ENCODE data around the gene PTOV1.

Gene PTOV1

DNA sequence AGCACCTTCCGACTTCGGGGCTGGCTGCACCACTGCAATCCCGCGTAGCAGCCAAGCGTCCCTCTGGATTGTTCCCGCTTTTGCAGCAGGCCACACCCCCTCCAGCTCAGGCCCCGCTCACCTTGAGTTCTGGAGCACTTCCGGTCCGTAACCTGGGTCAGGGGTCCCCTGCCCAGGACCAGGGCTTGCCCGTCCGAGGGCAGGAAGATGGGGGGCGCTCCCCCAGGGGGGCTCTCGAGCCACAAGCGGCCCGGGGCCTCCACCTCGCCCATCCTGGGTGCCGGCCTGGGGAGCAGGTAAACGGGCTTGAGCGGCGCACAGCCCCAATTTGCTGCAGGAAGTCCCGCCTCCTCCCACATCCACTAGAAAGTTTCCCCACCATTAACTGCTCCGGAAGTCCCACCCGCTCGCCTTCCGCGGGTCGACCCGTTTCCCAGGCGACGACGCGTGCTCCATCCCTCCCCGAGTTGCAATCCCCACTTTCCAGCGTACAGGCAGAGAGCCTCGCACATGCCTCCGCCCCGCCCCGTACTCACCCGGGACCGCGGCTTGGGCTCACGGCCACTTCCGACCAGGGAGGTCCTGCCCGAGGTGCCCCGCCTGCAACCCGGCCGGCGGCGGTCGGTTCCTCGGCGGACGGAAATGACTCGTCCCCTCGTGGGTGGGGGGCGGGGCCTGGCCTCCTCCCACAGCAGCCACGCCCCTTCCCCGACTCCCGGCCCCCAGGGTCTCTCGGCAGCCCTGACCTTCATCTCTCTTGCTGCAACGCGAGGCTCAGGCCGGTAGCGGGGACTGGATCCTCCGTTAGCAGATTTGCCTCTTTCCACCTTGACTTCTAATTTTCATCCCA lies 16.2 kb downstream of the PTOV1 start, which contains the start of gene PNKP (continued):
- TF ChIP-seq, protein P1, sequence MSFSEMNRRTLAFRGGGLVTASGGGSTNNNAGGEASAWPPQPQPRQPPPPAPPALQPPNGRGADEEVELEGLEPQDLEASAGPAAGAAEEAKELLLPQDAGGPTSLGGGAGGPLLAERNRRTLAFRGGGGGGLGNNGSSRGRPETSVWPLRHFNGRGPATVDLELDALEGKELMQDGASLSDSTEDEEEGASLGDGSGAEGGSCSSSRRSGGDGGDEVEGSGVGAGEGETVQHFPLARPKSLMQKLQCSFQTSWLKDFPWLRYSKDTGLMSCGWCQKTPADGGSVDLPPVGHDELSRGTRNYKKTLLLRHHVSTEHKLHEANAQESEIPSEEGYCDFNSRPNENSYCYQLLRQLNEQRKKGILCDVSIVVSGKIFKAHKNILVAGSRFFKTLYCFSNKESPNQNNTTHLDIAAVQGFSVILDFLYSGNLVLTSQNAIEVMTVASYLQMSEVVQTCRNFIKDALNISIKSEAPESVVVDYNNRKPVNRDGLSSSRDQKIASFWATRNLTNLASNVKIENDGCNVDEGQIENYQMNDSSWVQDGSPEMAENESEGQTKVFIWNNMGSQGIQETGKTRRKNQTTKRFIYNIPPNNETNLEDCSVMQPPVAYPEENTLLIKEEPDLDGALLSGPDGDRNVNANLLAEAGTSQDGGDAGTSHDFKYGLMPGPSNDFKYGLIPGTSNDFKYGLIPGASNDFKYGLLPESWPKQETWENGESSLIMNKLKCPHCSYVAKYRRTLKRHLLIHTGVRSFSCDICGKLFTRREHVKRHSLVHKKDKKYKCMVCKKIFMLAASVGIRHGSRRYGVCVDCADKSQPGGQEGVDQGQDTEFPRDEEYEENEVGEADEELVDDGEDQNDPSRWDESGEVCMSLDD (tag by site-specific recombination; IDR thresholded peaks at IDR 0.05), result peak; percentile 17; the same call in 1 of the 2 replicates
- TF ChIP-seq, protein P2, sequence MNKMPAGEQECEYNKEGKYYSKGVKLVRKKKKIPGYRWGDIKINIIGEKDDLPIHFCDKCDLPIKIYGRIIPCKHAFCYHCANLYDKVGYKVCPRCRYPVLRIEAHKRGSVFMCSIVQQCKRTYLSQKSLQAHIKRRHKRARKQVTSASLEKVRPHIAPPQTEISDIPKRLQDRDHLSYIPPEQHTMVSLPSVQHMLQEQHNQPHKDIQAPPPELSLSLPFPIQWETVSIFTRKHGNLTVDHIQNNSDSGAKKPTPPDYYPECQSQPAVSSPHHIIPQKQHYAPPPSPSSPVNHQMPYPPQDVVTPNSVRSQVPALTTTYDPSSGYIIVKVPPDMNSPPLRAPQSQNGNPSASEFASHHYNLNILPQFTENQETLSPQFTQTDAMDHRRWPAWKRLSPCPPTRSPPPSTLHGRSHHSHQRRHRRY (tag by site-specific recombination; IDR thresholded peaks at IDR 0.05), result no peak
- no peak for TF ChIP-seq HOXC10 (CRISPR knock-in tag; IDR thresholded peaks at IDR 0.05)
- no peak for TF ChIP-seq OVOL3 (tag by site-specific recombination; IDR thresholded peaks at IDR 0.05)
- no peak for TF ChIP-seq ZBTB1 (tag by site-specific recombination; IDR thresholded peaks at IDR 0.05)
- TF ChIP-seq KLF7 (tag by site-specific recombination; IDR thresholded peaks at IDR 0.05; ENCODE audit: borderline replicate concordance), result peak; percentile 63; the same call in 1 of the 2 replicates
- peak; percentile 78; the same call in 1 of the 2 replicates for TF ChIP-seq ZNF501 (tag by site-specific recombination; IDR thresholded peaks at IDR 0.05)
- TF ChIP-seq, protein P3, sequence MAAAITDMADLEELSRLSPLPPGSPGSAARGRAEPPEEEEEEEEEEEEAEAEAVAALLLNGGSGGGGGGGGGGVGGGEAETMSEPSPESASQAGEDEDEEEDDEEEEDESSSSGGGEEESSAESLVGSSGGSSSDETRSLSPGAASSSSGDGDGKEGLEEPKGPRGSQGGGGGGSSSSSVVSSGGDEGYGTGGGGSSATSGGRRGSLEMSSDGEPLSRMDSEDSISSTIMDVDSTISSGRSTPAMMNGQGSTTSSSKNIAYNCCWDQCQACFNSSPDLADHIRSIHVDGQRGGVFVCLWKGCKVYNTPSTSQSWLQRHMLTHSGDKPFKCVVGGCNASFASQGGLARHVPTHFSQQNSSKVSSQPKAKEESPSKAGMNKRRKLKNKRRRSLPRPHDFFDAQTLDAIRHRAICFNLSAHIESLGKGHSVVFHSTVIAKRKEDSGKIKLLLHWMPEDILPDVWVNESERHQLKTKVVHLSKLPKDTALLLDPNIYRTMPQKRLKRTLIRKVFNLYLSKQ (tag by site-specific recombination; IDR thresholded peaks at IDR 0.05; ENCODE audit: borderline replicate concordance), result no peak
- no peak for TF ChIP-seq GLI4 (tag by site-specific recombination; IDR thresholded peaks at IDR 0.05)
- TF ChIP-seq, protein P4, sequence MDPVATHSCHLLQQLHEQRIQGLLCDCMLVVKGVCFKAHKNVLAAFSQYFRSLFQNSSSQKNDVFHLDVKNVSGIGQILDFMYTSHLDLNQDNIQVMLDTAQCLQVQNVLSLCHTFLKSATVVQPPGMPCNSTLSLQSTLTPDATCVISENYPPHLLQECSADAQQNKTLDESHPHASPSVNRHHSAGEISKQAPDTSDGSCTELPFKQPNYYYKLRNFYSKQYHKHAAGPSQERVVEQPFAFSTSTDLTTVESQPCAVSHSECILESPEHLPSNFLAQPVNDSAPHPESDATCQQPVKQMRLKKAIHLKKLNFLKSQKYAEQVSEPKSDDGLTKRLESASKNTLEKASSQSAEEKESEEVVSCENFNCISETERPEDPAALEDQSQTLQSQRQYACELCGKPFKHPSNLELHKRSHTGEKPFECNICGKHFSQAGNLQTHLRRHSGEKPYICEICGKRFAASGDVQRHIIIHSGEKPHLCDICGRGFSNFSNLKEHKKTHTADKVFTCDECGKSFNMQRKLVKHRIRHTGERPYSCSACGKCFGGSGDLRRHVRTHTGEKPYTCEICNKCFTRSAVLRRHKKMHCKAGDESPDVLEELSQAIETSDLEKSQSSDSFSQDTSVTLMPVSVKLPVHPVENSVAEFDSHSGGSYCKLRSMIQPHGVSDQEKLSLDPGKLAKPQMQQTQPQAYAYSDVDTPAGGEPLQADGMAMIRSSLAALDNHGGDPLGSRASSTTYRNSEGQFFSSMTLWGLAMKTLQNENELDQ (tag by site-specific recombination; IDR thresholded peaks at IDR 0.05; ENCODE audit: low read depth), result no peak
- no peak for TF ChIP-seq ZNF121 (tag by site-specific recombination; IDR thresholded peaks at IDR 0.05)
- no peak for TF ChIP-seq YY2 (tag by site-specific recombination; IDR thresholded peaks at IDR 0.05)
- no peak for TF ChIP-seq ZNF350 (tag by site-specific recombination; IDR thresholded peaks at IDR 0.05)
- peak; percentile 87; the same call in 1 of the 2 replicates for TF ChIP-seq ZBTB20 (tag by site-specific recombination; IDR thresholded peaks at IDR 0.05)
- no peak for TF ChIP-seq ZNF354C (tag by site-specific recombination; IDR thresholded peaks at IDR 0.05; ENCODE audit: borderline replicate concordance, low read depth)
- no peak for TF ChIP-seq ZNF324 (tag by site-specific recombination; IDR thresholded peaks at IDR 0.05)
- no peak for TF ChIP-seq ZNF677 (tag by site-specific recombination; IDR thresholded peaks at IDR 0.05)
- no peak for TF ChIP-seq ZNF416 (tag by site-specific recombination; IDR thresholded peaks at IDR 0.05)
- TF ChIP-seq, protein P5, sequence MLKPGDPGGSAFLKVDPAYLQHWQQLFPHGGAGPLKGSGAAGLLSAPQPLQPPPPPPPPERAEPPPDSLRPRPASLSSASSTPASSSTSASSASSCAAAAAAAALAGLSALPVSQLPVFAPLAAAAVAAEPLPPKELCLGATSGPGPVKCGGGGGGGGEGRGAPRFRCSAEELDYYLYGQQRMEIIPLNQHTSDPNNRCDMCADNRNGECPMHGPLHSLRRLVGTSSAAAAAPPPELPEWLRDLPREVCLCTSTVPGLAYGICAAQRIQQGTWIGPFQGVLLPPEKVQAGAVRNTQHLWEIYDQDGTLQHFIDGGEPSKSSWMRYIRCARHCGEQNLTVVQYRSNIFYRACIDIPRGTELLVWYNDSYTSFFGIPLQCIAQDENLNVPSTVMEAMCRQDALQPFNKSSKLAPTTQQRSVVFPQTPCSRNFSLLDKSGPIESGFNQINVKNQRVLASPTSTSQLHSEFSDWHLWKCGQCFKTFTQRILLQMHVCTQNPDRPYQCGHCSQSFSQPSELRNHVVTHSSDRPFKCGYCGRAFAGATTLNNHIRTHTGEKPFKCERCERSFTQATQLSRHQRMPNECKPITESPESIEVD (tag by site-specific recombination; IDR thresholded peaks at IDR 0.05), result no peak
- TF ChIP-seq ZSCAN16 (tag by site-specific recombination; IDR thresholded peaks at IDR 0.05), result no peak
- TF ChIP-seq IKZF3 (tag by site-specific recombination; IDR thresholded peaks at IDR 0.05), result peak; percentile 86
- no peak for TF ChIP-seq ZNF473 (tag by site-specific recombination; IDR thresholded peaks at IDR 0.05)
- no peak for TF ChIP-seq ZNF571 (tag by site-specific recombination; IDR thresholded peaks at IDR 0.05)
- TF ChIP-seq KLF9 (tag by site-specific recombination; IDR thresholded peaks at IDR 0.05; ENCODE audit: low read depth), result peak; percentile 100
- no peak for TF ChIP-seq ZNF626 (tag by site-specific recombination; IDR thresholded peaks at IDR 0.05)
- TF ChIP-seq ZNF221 (tag by site-specific recombination; IDR thresholded peaks at IDR 0.05; ENCODE audit: borderline replicate concordance), result no peak
- no peak for TF ChIP-seq ZNF146 (tag by site-specific recombination; IDR thresholded peaks at IDR 0.05)
- no peak for TF ChIP-seq ZNF670 (tag by site-specific recombination; IDR thresholded peaks at IDR 0.05; ENCODE audit: low read depth)
- TF ChIP-seq, protein P6, sequence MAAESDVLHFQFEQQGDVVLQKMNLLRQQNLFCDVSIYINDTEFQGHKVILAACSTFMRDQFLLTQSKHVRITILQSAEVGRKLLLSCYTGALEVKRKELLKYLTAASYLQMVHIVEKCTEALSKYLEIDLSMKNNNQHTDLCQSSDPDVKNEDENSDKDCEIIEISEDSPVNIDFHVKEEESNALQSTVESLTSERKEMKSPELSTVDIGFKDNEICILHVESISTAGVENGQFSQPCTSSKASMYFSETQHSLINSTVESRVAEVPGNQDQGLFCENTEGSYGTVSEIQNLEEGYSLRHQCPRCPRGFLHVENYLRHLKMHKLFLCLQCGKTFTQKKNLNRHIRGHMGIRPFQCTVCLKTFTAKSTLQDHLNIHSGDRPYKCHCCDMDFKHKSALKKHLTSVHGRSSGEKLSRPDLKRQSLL (tag by site-specific recombination; IDR thresholded peaks at IDR 0.05), result peak; percentile 97
- peak; percentile 44 for TF ChIP-seq ZNF843 (tag by site-specific recombination; IDR thresholded peaks at IDR 0.05)

Data from HEK293 (cell line).